ENCODE results near the gene NOP16. TPM values are rescaled to one million over a fixed set of nuclear protein-coding genes. Genes with fewer than 3 reads are reported as not detected.

Gene NOP16
- total RNA-seq, 4 donors from 2014 or later = 7.5 to 23.4 (median 10.8) TPM

DNA sequence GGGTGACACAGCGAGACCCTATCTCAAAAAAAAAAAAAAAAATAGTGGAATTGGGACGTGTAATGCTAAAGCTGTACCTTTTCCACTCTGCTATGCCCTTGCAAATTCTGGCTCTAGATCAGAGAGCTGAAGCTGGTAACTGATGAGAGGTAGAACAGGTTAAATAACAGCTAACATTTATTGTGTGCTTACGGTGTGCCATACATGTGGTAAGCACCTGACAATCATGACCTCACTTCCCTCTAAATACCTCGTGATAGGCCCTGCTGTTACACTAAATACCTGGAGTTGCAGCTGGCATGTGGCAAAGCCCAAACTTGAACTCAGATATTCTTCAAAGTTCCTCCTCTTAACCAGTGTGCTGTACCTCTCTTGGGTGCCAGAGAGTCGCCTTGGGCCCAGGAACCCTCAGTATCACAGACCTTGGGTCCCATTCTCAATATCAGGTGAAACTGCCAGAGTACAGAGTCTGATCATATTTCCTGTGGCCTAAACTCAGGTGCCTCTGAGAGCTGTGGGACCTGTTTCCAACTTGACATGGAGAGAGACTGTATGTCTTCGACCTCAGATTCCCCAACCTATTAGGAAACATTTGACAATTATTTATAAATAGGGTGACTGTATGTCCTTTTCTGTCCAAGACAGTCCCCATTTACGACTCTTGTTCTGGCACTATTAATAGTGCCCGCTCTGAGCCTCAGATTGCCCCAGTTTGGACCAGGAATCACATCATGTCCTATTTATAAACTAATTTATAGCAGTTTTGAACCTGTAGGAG is 18.3 kb downstream of the NOP16 start:
- Histone ChIP-seq H3K27me3 (no peaks in the 10 kb centered on the region), H3K27ac (replicated peaks in 1 of 4) (no peak overlapping the region), H3K4me3 (no peak overlapping the region), H3K36me3 (peaks cover 8 to 52% (median 40%) of the 10 kb centered on the region in 4 donors), H3K9me3 (no peaks in the 10 kb centered on the region), H3K4me1 (peaks cover 31 to 43% (median 36%) of the 10 kb centered on the region in 4 donors)
- WGBS = 88% methylated on average over 8 of the region's 8 CpGs
- TF ChIP-seq POLR2AphosphoS5 (IDR thresholded peaks at IDR 0.05) = no peak
- TF ChIP-seq, protein P1, sequence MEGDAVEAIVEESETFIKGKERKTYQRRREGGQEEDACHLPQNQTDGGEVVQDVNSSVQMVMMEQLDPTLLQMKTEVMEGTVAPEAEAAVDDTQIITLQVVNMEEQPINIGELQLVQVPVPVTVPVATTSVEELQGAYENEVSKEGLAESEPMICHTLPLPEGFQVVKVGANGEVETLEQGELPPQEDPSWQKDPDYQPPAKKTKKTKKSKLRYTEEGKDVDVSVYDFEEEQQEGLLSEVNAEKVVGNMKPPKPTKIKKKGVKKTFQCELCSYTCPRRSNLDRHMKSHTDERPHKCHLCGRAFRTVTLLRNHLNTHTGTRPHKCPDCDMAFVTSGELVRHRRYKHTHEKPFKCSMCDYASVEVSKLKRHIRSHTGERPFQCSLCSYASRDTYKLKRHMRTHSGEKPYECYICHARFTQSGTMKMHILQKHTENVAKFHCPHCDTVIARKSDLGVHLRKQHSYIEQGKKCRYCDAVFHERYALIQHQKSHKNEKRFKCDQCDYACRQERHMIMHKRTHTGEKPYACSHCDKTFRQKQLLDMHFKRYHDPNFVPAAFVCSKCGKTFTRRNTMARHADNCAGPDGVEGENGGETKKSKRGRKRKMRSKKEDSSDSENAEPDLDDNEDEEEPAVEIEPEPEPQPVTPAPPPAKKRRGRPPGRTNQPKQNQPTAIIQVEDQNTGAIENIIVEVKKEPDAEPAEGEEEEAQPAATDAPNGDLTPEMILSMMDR (IDR thresholded peaks at IDR 0.05) = no peak
- TF ChIP-seq EP300 (IDR thresholded peaks at IDR 0.05) = no peak
- TF ChIP-seq POLR2A (IDR thresholded peaks at IDR 0.05; ENCODE audit: low read depth) = no peak
- DNase-seq (ENCODE audit: extremely low spot score) = no peak
- intact Hi-C loops (cut with DNase I) = no loop called here

DNA sequence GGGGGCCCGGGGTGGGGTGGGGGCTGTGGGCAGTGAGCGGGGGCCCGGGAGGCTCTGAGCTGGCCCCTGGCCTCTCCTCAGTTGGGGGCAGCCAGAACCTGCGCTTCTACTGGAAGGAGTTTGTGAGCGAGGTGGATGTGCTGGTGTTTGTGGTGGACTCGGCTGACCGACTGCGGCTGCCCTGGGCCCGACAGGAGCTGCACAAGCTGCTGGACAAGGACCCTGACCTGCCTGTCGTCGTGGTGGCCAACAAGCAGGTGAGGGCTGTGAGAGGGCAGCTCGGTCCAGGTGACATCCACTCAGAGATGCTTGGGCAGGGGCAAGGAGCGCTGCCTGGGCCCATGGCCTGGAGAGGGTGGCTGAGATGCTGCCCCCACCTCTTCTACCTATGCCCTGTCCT is 19.7 kb downstream of the NOP16 start:
- no peaks in the 10 kb centered on the region for H3K9me3 ChIP-seq
- H3K36me3 ChIP-seq = peaks cover 8 to 52% (median 40%) of the 10 kb centered on the region in 4 donors
- H3K4me1 ChIP-seq = peaks cover 32 to 51% (median 43%) of the 10 kb centered on the region in 4 donors
- no peak for TF ChIP-seq POLR2A (IDR thresholded peaks at IDR 0.05; ENCODE audit: low read depth)
- TF ChIP-seq POLR2AphosphoS5 (IDR thresholded peaks at IDR 0.05) = no peak
- no peak for TF ChIP-seq EP300 (IDR thresholded peaks at IDR 0.05)
- TF ChIP-seq, protein P1 (IDR thresholded peaks at IDR 0.05) = no peak
- DNase-seq (ENCODE audit: extremely low spot score) = no peak
- 90% methylated on average over 9 of the region's 13 CpGs for WGBS
- no peak overlapping the region for H3K4me3 ChIP-seq
- no peaks in the 10 kb centered on the region for H3K27me3 ChIP-seq
- intact Hi-C loops (cut with DNase I) = no loop called here
- no peak overlapping the region for H3K27ac ChIP-seq (replicated peaks in 1 of 4)

DNA sequence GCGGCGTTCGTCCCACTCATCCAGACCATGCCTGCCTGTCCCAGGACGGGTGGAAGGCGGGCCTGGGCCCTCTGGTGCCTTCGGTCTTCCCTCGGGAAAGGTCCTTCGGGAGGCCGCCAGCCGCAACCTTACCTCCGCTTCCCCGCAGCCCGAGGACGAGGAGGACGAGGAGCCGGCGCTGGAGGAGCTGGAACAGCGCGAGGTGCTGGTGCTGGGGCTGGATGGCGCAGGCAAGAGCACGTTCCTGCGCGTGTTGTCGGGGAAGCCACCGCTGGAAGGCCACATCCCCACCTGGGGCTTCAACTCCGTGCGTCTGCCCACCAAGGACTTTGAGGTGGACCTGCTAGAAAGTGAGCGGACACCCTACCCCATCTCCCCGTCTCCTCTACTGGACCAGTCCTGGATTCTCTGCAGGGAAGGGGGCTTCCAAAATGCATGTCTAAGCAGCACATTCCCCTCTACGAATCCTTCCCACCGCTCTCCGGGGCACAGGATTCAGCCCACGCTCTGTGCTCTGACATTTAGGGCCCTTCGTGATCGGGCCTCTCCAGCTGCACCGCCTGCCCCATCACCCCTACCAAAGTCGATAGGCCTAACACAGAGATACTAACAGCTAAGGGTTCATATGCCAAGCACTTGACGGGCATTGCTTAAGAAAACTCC is 22.0 kb downstream of the NOP16 start:
- WGBS = 54% methylated on average over 32 of the region's 38 CpGs
- no peak for DNase-seq (ENCODE audit: extremely low spot score)
- no peak for TF ChIP-seq POLR2AphosphoS5 (IDR thresholded peaks at IDR 0.05)
- TF ChIP-seq EP300 (IDR thresholded peaks at IDR 0.05) = no peak
- TF ChIP-seq, protein P1 (IDR thresholded peaks at IDR 0.05) = no peak
- no peak for TF ChIP-seq POLR2A (IDR thresholded peaks at IDR 0.05; ENCODE audit: low read depth)
- Histone ChIP-seq H3K36me3 (peaks cover 8 to 43% (median 32%) of the 10 kb centered on the region in 4 donors), H3K27me3 (no peaks in the 10 kb centered on the region), H3K27ac (replicated peaks in 1 of 4) (peak overlapping the region; percentile 83 to 90 (median 88)), H3K9me3 (no peaks in the 10 kb centered on the region), H3K4me3 (peak overlapping the region; percentile 76 to 96 (median 94)), H3K4me1 (peaks cover 14 to 40% (median 35%) of the 10 kb centered on the region in 4 donors)
- intact Hi-C loops (cut with DNase I) = no loop called here

DNA sequence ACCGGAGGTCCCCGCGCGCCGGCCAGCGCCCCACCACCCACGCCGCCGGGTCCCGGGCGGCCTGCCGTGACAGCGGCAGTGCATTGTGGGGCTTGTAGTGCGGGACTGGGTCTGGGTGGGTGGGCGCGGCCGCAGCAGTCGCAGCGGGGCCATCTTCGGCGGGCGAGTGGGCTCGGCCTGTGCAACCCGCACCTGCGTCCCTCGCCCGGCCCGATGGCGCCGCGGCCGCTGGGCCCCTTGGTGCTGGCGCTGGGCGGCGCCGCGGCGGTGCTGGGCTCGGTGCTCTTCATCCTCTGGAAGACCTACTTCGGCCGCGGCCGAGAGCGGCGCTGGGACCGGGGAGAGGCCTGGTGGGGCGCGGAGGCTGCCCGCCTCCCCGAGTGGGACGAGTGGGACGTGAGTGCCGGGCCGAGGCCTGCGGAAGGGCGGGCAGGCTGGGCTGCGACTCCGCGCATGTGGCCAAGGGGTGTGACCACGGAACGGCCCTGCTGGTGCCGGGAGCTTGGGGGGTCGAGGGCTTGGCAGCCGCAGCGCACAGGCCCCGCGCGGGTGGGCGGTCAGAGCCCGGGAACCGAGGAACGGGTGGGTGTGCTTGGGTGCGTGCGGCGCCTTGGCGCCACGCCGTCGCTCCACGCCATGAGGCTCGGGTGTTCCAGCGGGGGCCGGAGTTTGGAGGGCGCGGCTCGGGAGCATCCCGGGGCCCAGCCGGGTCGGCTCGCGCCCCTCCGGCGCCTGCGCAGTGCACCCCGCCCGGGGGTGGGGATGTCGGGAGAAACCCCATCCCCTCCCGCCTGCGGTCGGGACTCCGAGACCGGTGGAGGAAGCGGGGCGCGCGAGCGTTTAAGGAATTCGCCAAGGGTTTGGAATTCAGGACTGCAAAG is 22.8 kb downstream of the NOP16 start, which contains the start of gene ARL10:
ARL10 (plus strand) TSS at position 137 of the 881 bp plus-strand sequence; CDS start at position 214, 77 bp downstream.
- no peaks in the 10 kb centered on the region for H3K27me3 ChIP-seq
- TF ChIP-seq POLR2AphosphoS5 (IDR thresholded peaks at IDR 0.05) (peak; percentile 26 to 41), EP300 (IDR thresholded peaks at IDR 0.05) (no peak), POLR2A (IDR thresholded peaks at IDR 0.05; ENCODE audit: low read depth) (no peak)
- TF ChIP-seq, protein P1 (IDR thresholded peaks at IDR 0.05) = no peak
- H3K36me3 ChIP-seq = peaks cover 8 to 36% (median 28%) of the 10 kb centered on the region in 4 donors
- peak within 1 kb of the TSS; percentile 83 to 90 (median 88) for H3K27ac ChIP-seq (replicated peaks in 1 of 4)
- H3K4me1 ChIP-seq = peaks cover 14 to 44% (median 39%) of the 10 kb centered on the region in 4 donors
- H3K9me3 ChIP-seq = no peaks in the 10 kb centered on the region
- no peak for DNase-seq (ENCODE audit: extremely low spot score)
- peak within 1 kb of the TSS; percentile 76 to 96 (median 94) for H3K4me3 ChIP-seq
- WGBS = 0% methylated on average over 44 of the region's 108 CpGs
- intact Hi-C loops (cut with DNase I) = no loop called here
